A673 (cell line): ENCODE measurements around the gene CACNA1G. TPM values are rescaled to one million over a fixed set of nuclear protein-coding genes. Genes with fewer than 3 reads are reported as not detected.

Experiments used
- BruUV-seq: library from RNA; stranded (reverse); fragments of 400-500 nt; replicated peaks from 2 replicates; lab custom pipeline; 2021; lab: Mats Ljungman, UMichigan
- CTCF ChIA-PET: fragments of 300-600 bp; sonication (Branson Sonifier 250); formaldehyde crosslinking; loops from one replicate; lab custom pipeline; 2022; ENCODE audit warnings: antibody characterized with exemption; lab: Charles Lee
- POLR2A ChIA-PET: fragments of 300-600 bp; sonication (Branson Sonifier 250); formaldehyde crosslinking; loops from one replicate; lab custom pipeline; 2022; ENCODE audit warnings: antibody characterized with exemption; ENCODE audit not compliant: low non-redundant PET; lab: Charles Lee
- DNase-seq: peaks from one replicate; pipeline ENCODE4 v3.0.0-alpha.2; 2015; ENCODE audit warnings: low spot score
- H3K27ac ChIP-seq: fragments of 200-600 bp; sonication (generic); 2 replicates; pipeline ENCODE4 v1.5.1; 2016; ENCODE audit warnings: mixed run types, low read depth, mild to moderate bottlenecking, mixed read lengths, antibody characterized with exemption, low read length; ENCODE audit not compliant: poor library complexity, severe bottlenecking
- H3K27me3 ChIP-seq: fragments of 200-600 bp; sonication (generic); replicated peaks from 2 replicates; pipeline ENCODE4 v1.6.1; 2017; ENCODE audit warnings: mixed run types, low read depth, mild to moderate bottlenecking, mixed read lengths, antibody characterized with exemption, low read length; ENCODE audit not compliant: insufficient read depth, poor library complexity
- H3K36me3 ChIP-seq: fragments of 200-600 bp; sonication (generic); 2 replicates; pipeline ENCODE4 v1.6.1; 2016; ENCODE audit warnings: mixed run types, mild to moderate bottlenecking, mixed read lengths, antibody characterized with exemption, low read length; ENCODE audit not compliant: insufficient read depth, poor library complexity, severe bottlenecking
- H3K4me1 ChIP-seq: fragments of 200-600 bp; sonication (generic); 2 replicates; pipeline ENCODE4 v1.6.1; 2017; ENCODE audit warnings: mixed run types, mild to moderate bottlenecking, mixed read lengths, antibody characterized with exemption, low read length; ENCODE audit not compliant: insufficient read depth, poor library complexity, severe bottlenecking
- H3K4me3 ChIP-seq: fragments of 200-600 bp; sonication (generic); 2 replicates; pipeline ENCODE4 v1.5.1; 2016; ENCODE audit warnings: low read depth, mixed run types, mild to moderate bottlenecking, mixed read lengths, low read length; ENCODE audit not compliant: poor library complexity, severe bottlenecking
- H3K9me3 ChIP-seq: fragments of 200-600 bp; sonication (generic); 2 replicates; pipeline ENCODE4 v1.6.1; 2016; ENCODE audit warnings: mixed run types, low read depth, mild to moderate bottlenecking, mixed read lengths, antibody characterized with exemption, low read length; ENCODE audit not compliant: poor library complexity, severe bottlenecking
- CTCF ChIP-seq: fragments of 300-800, 200-600 bp; sonication (generic); conservative IDR thresholded peaks from 2 replicates; pipeline ENCODE4 v1.5.1; 2017; ENCODE audit warnings: low read depth, mild to moderate bottlenecking, antibody characterized with exemption, low read length, moderate library complexity, mixed read lengths
- EZH2 ChIP-seq: fragments of 200-600 bp; sonication (generic); IDR thresholded peaks from 2 replicates; pipeline ENCODE4 v1.6.1; 2017; ENCODE audit warnings: borderline replicate concordance, low read depth, mild to moderate bottlenecking, mixed read lengths, antibody characterized with exemption, low read length; ENCODE audit not compliant: poor library complexity, severe bottlenecking
- intact Hi-C: fragments of 100-400 bp; cut with micrococcal nuclease; formaldehyde crosslinking; loops from one replicate; pipeline ENCODE4 v1.10.0; 2022; ENCODE audit not compliant: unreplicated experiment
- total RNA-seq: library from RNA; stranded (reverse); gene quantifications from 2 replicates; pipeline ENCODE4 v1.2.3, GENCODE V29; 2021

CACNA1G gene
- total RNA-seq, 1 experiment from 2014 or later, result 7.1 TPM

DNA sequence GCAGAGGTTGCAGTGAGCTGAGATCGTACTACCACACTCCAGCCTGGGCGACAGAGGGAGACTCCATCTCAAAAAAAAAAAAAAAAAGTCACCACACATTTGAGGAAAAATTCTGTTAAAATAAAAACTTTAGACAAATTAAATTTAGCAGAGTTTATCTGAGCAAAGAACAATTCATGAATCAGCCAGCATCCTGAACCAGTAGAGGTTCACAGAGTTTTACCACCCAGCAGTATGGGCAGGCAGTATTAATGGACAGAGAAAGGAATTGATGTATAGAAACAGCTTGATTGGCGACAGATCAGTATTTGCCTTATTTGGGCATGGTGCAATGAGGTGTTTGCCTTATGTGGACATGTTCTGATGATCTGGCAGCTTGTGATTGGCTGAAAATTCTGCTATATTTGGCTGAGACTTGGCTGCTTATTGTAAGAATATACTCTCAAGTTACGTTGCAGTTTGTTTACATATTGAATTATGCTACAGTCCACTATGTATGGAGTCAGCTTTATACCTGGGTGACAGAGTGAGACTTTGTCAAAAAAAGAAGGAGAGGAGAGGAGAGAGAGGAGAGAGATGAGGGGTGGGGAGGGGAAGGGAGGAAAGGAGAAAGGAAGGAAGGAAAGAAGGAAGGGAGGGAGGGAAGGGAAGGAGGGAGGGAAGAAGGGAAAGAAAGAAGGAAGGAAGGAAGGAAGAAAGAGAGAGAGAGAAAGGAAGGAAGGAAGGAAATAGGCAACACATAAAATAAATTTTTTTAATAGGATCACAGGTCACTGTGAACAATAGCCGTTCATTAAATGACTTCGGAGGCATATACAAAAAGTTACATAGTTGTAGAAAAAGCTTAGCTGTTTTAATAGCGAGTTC lies 88.8 kb downstream of the CACNA1G start:
- Histone ChIP-seq H3K9me3 (no peaks in the 10 kb centered on the region), H3K27me3 (no peaks in the 10 kb centered on the region), H3K4me3 (no peak overlapping the region), H3K4me1 (peaks cover 4% of the 10 kb centered on the region), H3K36me3 (no peaks in the 10 kb centered on the region), H3K27ac (peak overlapping the region; percentile 40)
- POLR2A ChIA-PET, result interaction anchor here (0.6 kb wide), 1 partner anchor 16 kb away, joined by 3 read pairs; no protein-coding TSS in a partner anchor
- TF ChIP-seq CTCF (no peak), EZH2 (no peak)
- intact Hi-C loops, result no loop called here
- no TSS peak for BruUV-seq
- CTCF ChIA-PET, result interaction anchor here (0.6 kb wide), 1 partner anchor 21 kb away, joined by 6 read pairs; no protein-coding TSS in a partner anchor
- peak; percentile 52 for DNase-seq

DNA sequence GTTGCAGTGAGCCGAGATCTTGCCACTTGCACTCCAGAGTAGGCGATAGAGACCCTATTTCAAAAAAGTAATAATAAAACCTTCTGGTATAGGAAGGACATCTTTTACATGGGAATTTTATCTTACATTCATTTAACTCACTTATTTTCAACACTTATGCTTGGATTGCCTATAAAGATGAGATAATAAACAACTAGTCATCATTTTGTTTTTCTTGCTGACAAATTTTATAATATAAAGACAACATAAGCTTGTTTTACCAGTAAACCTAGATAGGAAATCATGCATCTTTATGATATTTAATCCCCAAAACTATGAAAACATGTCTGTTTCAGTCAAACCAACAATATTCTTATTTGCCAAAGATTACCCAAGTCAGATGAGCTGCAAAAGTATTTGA lies 91.1 kb downstream of the CACNA1G start:
- Histone ChIP-seq H3K4me1 (peaks cover 4% of the 10 kb centered on the region), H3K27me3 (no peaks in the 10 kb centered on the region), H3K9me3 (no peaks in the 10 kb centered on the region), H3K4me3 (no peak overlapping the region), H3K27ac (no peak overlapping the region), H3K36me3 (no peaks in the 10 kb centered on the region)
- CTCF ChIA-PET, result no interaction called here
- TF ChIP-seq CTCF (no peak), EZH2 (no peak)
- no TSS peak for BruUV-seq
- intact Hi-C loops, result no loop called here
- DNase-seq, result no peak
- POLR2A ChIA-PET, result no interaction called here

DNA sequence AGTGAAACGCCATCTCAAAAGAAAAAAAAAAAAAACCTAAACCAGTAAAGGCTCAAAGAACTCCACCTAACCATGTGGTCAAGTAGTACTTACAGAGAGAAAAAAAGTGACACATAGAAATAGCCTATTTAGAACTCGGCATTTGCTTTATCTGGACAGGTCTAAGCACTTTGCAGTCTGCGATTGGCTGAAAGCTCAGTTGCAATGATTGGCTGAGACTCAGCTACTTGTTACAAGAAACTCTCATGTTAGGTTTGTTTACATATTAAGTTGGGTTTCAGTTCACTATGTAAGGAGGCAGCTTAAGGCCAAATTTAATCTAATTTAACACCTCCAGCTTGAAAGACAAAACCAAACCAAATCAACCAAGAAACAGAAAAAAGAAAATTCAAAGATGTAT lies 93.2 kb downstream of the CACNA1G start:
- DNase-seq, result no peak
- Histone ChIP-seq H3K36me3 (no peaks in the 10 kb centered on the region), H3K27me3 (no peaks in the 10 kb centered on the region), H3K4me3 (no peak overlapping the region), H3K4me1 (peaks cover 4% of the 10 kb centered on the region), H3K9me3 (no peaks in the 10 kb centered on the region), H3K27ac (no peak overlapping the region)
- BruUV-seq, result no TSS peak
- intact Hi-C loops, result no loop called here
- TF ChIP-seq CTCF (no peak), EZH2 (no peak)
- ChIA-PET CTCF (interaction anchor here (0.6 to 0.9 kb wide), 2 partner anchors 21 to 454 kb away, joined by 3 to 6 read pairs; no protein-coding TSS in a partner anchor), POLR2A (no interaction called here)
